Spleen (tissue), 11 donors: ENCODE results near the gene NUP107. TPM values are rescaled to one million over a fixed set of nuclear protein-coding genes. Genes with fewer than 3 reads are reported as not detected.
A peak's percentile ranks its signal among the peaks of the same experiment; 100 is the strongest.

ENCODE experiments used
- DNase-seq: peaks from one replicate; pipeline ENCODE4 v3.0.0-alpha.2; 2020
- H3K27ac ChIP-seq, 8 donors: fragments of 200-600 bp; sonication (generic) in 7 of 8; 1 replicate in 4 of 8; 2 replicates in 4 of 8; pipeline versions ENCODE4 v1.5.0 to v1.8.0; 2016 to 2021; ENCODE audit warnings: inconsistent platforms in 4 of 8, mild to moderate bottlenecking in 4 of 8, moderate library complexity in 1 of 8
- H3K27me3 ChIP-seq, 7 donors: fragments of 200-600 bp; sonication (generic) in 6 of 7; replicated peaks in 1 of 7; 1 replicate in 4 of 7; 2 replicates in 3 of 7; pipeline versions ENCODE4 v1.5.0 to v1.8.0; 2016 to 2021; ENCODE audit warnings: inconsistent platforms in 3 of 7, mild to moderate bottlenecking in 1 of 7
- H3K36me3 ChIP-seq, 6 donors: fragments of 200-600 bp; sonication (generic) in 5 of 6; 1 replicate in 4 of 6; 2 replicates in 2 of 6; pipeline versions ENCODE4 v1.5.0 to v1.8.0; 2016 to 2021; ENCODE audit warnings: inconsistent platforms in 2 of 6
- H3K4me1 ChIP-seq, 6 donors: fragments of 200-600 bp; sonication (generic) in 5 of 6; 1 replicate in 3 of 6; 2 replicates in 3 of 6; pipeline versions ENCODE4 v1.5.0 to v1.8.0; 2016 to 2021; ENCODE audit warnings: inconsistent platforms in 3 of 6
- H3K4me3 ChIP-seq, 8 donors: fragments of 200-600 bp; sonication (generic) in 7 of 8; 1 replicate in 4 of 8; 2 replicates in 4 of 8; pipeline versions ENCODE4 v1.5.0 to v1.8.0; 2016 to 2021; ENCODE audit warnings: inconsistent platforms in 4 of 8, mild to moderate bottlenecking in 4 of 8, moderate library complexity in 2 of 8
- H3K9me3 ChIP-seq, 8 donors: fragments of 200-600 bp; sonication (generic) in 7 of 8; 1 replicate in 4 of 8; 2 replicates in 4 of 8; pipeline versions ENCODE4 v1.5.0 to v1.8.0; 2016 to 2021; ENCODE audit warnings: inconsistent platforms in 4 of 8
- POLR2A ChIP-seq, 3 donors: fragments of 450-650 bp; IDR thresholded peaks; one replicate each; pipeline ENCODE4 v1.5.1; 2017; ENCODE audit warnings: antibody characterized with exemption in 3 of 3, mild to moderate bottlenecking in 1 of 3
- POLR2AphosphoS5 ChIP-seq, 3 donors: sonication (generic); formaldehyde crosslinking; IDR thresholded peaks; one replicate each; pipeline ENCODE4 v1.5.1; 2017; ENCODE audit warnings: antibody characterized with exemption in 3 of 3
- WGBS, 5 donors: extraction: QIAGEN DNeasy Blood & Tissue Kit in 3 of 5; methylation state at CpG; one replicate each; pipeline versions ENCODE4 v1.1.5 to v1.1.7; 2013 to 2018; 5-methylcytosine and 5-hydroxymethylcytosine counted together
- intact Hi-C: fragments of 100-400 bp; cut with DNase I; formaldehyde crosslinking; loops from one replicate; pipeline ENCODE4 v1.15.0; 2023; ENCODE audit warnings: low total_unique reads
- polyA plus RNA-seq, 3 donors: library from polyadenylated mRNA; stranded (reverse); fragments of 200-250 nt; gene quantifications; one replicate each; pipeline ENCODE4 v1.2.1, GENCODE V29; 2013
- total RNA-seq, 7 donors: library from RNA; depleted of rRNA in 3 of 7; stranded (reverse); fragments of >200 nt in 3 of 7; fragmentation: NEBNext Ultra II Directional in 4 of 7; extraction: Animal tissue kit (Norgen Biotek cat#: 25700) in 4 of 7; gene quantifications; one replicate each; pipeline versions ENCODE4 v1.1.0 to v1.2.1, GENCODE V29; 2016 to 2021
- TF ChIP-seq, protein P1 (sequence below), 11 experiments: fragments of 200-600 bp in 7 of 11; fragments of 450-650 bp in 4 of 11; sonication (generic) in 4 of 11; IDR thresholded peaks in 8 of 11; conservative IDR thresholded peaks in 3 of 11; 1 replicate in 7 of 11; 2 replicates in 4 of 11; pipeline versions ENCODE4 v1.4.0 to v1.8.0; 2016 to 2021; ENCODE audit warnings: antibody characterized with exemption in 11 of 11, inconsistent platforms in 4 of 11, mild to moderate bottlenecking in 1 of 11
- donor health status: healthy with polysubstance abuse.
- donor health status: DM: no; HTN: no; CAD: no; lungs with moderate emphysema.
- donor health status: DM: no; HTN: no; CAD: no.
- donor health status: Bipolar disorder and iron deficiency.
- donor health status: healthy.
- donor health status: DM: no; HTN: no; CAD: no.
- donor health status: DM: yes; HTN: yes; CAD: no.

Gene NUP107
- total and polyA plus RNA-seq, 10 donors = 19.7 to 61.4 (median 50.5) TPM

DNA sequence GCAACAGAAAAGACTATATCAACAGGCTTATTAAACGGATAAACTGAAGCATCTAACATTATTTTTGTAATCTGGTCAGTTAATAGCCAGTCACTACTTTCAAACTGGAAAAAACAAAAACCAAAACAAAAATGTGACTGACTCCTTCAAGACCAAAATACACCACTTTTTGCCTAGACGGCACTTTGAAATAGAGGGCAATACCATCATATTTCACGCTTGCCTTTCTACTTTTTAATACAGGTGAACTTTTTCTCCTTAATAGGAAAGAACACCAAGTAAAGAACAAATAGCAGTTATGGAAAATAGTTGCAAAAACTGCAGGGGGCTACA, 550 bp upstream of the NUP107 start:
- intact Hi-C loops = loop anchor here (5.0 to 10.0 kb wide), 2 partner anchors 74 to 331 kb away; partner anchors contain the start of gene RAP1B
- WGBS, 5 donors = 34 to 47% (median 37%) methylated on average over 3 of the region's 3 CpGs
- H3K27ac ChIP-seq = peak overlapping the region; percentile 68 to 90 (median 86)
- no peaks in the 10 kb centered on the region for H3K27me3 ChIP-seq
- no peak for DNase-seq
- peak overlapping the region; percentile 78 to 100 (median 97) for H3K4me3 ChIP-seq
- peaks cover 18 to 41% (median 27%) of the 10 kb centered on the region in 6 donors for H3K4me1 ChIP-seq
- no peaks in the 10 kb centered on the region for H3K9me3 ChIP-seq
- H3K36me3 ChIP-seq = peaks cover 0 to 22% (median 15%) of the 10 kb centered on the region in 6 donors
- peak in 1 of 3 donors; percentile 8 for TF ChIP-seq POLR2A (IDR thresholded peaks at IDR 0.05)
- TF ChIP-seq, protein P1, sequence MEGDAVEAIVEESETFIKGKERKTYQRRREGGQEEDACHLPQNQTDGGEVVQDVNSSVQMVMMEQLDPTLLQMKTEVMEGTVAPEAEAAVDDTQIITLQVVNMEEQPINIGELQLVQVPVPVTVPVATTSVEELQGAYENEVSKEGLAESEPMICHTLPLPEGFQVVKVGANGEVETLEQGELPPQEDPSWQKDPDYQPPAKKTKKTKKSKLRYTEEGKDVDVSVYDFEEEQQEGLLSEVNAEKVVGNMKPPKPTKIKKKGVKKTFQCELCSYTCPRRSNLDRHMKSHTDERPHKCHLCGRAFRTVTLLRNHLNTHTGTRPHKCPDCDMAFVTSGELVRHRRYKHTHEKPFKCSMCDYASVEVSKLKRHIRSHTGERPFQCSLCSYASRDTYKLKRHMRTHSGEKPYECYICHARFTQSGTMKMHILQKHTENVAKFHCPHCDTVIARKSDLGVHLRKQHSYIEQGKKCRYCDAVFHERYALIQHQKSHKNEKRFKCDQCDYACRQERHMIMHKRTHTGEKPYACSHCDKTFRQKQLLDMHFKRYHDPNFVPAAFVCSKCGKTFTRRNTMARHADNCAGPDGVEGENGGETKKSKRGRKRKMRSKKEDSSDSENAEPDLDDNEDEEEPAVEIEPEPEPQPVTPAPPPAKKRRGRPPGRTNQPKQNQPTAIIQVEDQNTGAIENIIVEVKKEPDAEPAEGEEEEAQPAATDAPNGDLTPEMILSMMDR (IDR thresholded peaks at IDR 0.05 in 8 of 11, conservative IDR thresholded peaks at IDR 0.05 in 3 of 11) = no peak

DNA sequence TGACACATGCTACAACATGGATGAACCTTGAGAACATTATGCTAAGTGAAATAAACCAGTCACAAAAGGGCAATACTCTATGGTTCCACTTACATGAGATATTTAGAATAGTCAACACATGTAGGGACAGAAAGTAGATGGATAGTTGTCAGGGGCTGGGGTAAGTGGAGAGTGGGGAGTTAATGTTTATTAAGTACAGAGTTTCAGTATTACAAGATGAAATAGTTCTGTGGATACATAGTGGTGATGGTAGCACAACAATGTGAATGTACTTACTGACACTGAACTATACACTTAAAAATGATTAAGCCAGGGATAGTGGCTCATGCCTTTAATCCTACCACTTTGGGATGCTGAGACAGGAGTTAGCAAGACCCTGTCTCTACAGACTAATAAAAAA, 8.7 kb downstream of the NUP107 start:
- Histone ChIP-seq H3K4me1 (no peaks in the 10 kb centered on the region), H3K27ac (no peak overlapping the region), H3K36me3 (peaks cover 4 to 100% (median 94%) of the 10 kb centered on the region in 6 donors), H3K9me3 (no peaks in the 10 kb centered on the region), H3K4me3 (no peak overlapping the region), H3K27me3 (no peaks in the 10 kb centered on the region)
- intact Hi-C loops = no loop called here
- DNase-seq = no peak
- TF ChIP-seq POLR2A (IDR thresholded peaks at IDR 0.05) (no peak), POLR2AphosphoS5 (IDR thresholded peaks at IDR 0.05) (no peak)
- TF ChIP-seq, protein P1 (IDR thresholded peaks at IDR 0.05 in 8 of 11, conservative IDR thresholded peaks at IDR 0.05 in 3 of 11) = no peak

DNA sequence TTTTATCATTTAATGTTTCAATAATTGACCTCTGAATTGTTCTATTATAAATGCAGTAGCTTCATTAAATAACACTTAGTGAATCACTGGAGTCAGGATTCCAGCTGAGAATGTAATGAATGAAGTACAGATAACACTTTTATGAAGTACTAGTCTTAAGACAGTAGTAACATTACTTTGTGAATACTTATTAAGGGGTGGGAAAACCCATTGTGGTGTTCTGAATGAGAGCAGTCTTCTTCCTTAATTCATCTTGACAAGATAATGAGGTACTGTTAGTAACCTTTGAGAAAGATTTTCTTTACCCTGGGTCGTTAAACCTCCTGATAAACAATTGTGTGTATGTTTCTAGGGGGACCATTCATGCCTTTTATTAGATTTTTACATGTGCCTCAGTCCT, 12.7 kb downstream of the NUP107 start:
- Histone ChIP-seq H3K4me3 (no peak overlapping the region), H3K4me1 (no peaks in the 10 kb centered on the region), H3K9me3 (no peaks in the 10 kb centered on the region), H3K36me3 (peaks cover 2 to 100% (median 94%) of the 10 kb centered on the region in 6 donors), H3K27ac (no peak overlapping the region), H3K27me3 (no peaks in the 10 kb centered on the region)
- intact Hi-C loops = no loop called here
- 86 to 96% (median 95%) methylated on average over 1 of the region's 1 CpG for WGBS, 5 donors
- DNase-seq = no peak
- TF ChIP-seq, protein P1 (IDR thresholded peaks at IDR 0.05 in 8 of 11, conservative IDR thresholded peaks at IDR 0.05 in 3 of 11) = no peak
- TF ChIP-seq POLR2A (IDR thresholded peaks at IDR 0.05) (no peak), POLR2AphosphoS5 (IDR thresholded peaks at IDR 0.05) (no peak)

DNA sequence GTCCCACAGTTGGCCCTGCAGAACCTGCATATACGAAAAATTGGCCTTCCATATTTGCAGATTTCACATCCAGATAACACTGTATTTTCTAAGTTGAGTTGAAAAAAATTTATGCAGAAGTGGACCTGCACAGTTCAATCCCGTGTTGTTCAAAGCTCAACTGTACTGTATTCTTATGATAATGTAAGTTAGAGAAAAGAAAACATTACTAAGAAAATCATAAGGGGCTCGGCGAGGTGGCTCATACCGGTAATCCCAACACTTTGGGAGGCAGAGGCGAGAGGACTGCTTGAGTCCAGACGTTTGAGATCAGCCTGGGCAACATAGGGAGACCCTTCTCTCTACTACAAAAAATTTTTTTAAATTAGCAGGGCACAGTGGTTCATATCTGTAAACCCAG, 41.0 kb downstream of the NUP107 start:
- Histone ChIP-seq H3K36me3 (peaks cover 0 to 100% (median 58%) of the 10 kb centered on the region in 6 donors), H3K4me1 (no peaks in the 10 kb centered on the region)

More for the DNA sequence above, 41.0 kb downstream of the NUP107 start:
- Histone ChIP-seq H3K27ac (no peak overlapping the region), H3K9me3 (no peaks in the 10 kb centered on the region), H3K4me3 (no peak overlapping the region), H3K27me3 (no peaks in the 10 kb centered on the region)
- intact Hi-C loops = no loop called here
- no peak for DNase-seq
- no peak for TF ChIP-seq POLR2AphosphoS5 (IDR thresholded peaks at IDR 0.05)
- TF ChIP-seq POLR2A (IDR thresholded peaks at IDR 0.05) = no peak
- TF ChIP-seq, protein P1 (IDR thresholded peaks at IDR 0.05 in 8 of 11, conservative IDR thresholded peaks at IDR 0.05 in 3 of 11) = no peak
- 90 to 96% (median 95%) methylated on average over 7 of the region's 7 CpGs for WGBS, 5 donors
